Measurements from ENCODE around the gene TMEM50B. TPM values are rescaled to one million over a fixed set of nuclear protein-coding genes. Genes with fewer than 3 reads are reported as not detected.

TMEM50B gene
- total and polyA plus RNA-seq, 2 donors (not counting 1 experiment from before 2014, with no cell fraction given), result 28.4 to 60.8 TPM

- Histone ChIP-seq H2AFZ (ENCODE audit: low read length) (no peak overlapping the region), H3K4me2 (ENCODE audit: extremely low read depth, insufficient read depth, low read length) (no peak overlapping the region), H3K9ac (ENCODE audit: insufficient read depth, low read length) (no peak overlapping the region), H3K27ac (ENCODE audit: insufficient read depth, low read length) (no peak overlapping the region), H3K27me3 (ENCODE audit: control insufficient read depth, insufficient read depth, low read length) (no peaks in the 10 kb centered on the region), H3K79me2 (ENCODE audit: control insufficient read depth, insufficient read depth, low read length) (no peaks in the 10 kb centered on the region), H3K9me3 (ENCODE audit: control insufficient read depth, insufficient read depth, low read depth, low read length) (no peaks in the 10 kb centered on the region), H3K4me1 (ENCODE audit: control insufficient read depth, extremely low read depth, insufficient read depth, low read length) (no peaks in the 10 kb centered on the region), H3K4me3 (replicated peaks in 1 of 4; ENCODE audit: control extremely low read depth in 1 of 4, insufficient read depth in 1 of 4, low read depth in 3 of 4, low read length in 4 of 4) (no peak overlapping the region), H4K20me1 (ENCODE audit: control insufficient read depth, extremely low read depth, insufficient read depth, low read length) (no peaks in the 10 kb centered on the region), H3K36me3 (ENCODE audit: control insufficient read depth, insufficient read depth, low read length) (peaks cover 1% of the 10 kb centered on the region)
- TF ChIP-seq, protein P1, sequence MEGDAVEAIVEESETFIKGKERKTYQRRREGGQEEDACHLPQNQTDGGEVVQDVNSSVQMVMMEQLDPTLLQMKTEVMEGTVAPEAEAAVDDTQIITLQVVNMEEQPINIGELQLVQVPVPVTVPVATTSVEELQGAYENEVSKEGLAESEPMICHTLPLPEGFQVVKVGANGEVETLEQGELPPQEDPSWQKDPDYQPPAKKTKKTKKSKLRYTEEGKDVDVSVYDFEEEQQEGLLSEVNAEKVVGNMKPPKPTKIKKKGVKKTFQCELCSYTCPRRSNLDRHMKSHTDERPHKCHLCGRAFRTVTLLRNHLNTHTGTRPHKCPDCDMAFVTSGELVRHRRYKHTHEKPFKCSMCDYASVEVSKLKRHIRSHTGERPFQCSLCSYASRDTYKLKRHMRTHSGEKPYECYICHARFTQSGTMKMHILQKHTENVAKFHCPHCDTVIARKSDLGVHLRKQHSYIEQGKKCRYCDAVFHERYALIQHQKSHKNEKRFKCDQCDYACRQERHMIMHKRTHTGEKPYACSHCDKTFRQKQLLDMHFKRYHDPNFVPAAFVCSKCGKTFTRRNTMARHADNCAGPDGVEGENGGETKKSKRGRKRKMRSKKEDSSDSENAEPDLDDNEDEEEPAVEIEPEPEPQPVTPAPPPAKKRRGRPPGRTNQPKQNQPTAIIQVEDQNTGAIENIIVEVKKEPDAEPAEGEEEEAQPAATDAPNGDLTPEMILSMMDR (conservative IDR thresholded peaks at IDR 0.05 in 1 of 2, IDR thresholded peaks at IDR 0.05 in 1 of 2; ENCODE audit: low read depth in 1 of 2, low read length in 2 of 2), result no peak
- no peak for TF ChIP-seq EZH2 (IDR thresholded peaks at IDR 0.05; ENCODE audit: low read length, missing control alignments)
- no peak for DNase-seq (ENCODE audit: low read depth in 2 of 2)
Observed at GRCh38 chr21:33444499-33444898, 35.3 kb downstream of the TMEM50B start.

GRCh38 chr21:33443194-33443593 is 36.6 kb downstream of the TMEM50B start:
- no peak for TF ChIP-seq EZH2 (IDR thresholded peaks at IDR 0.05; ENCODE audit: low read length, missing control alignments)
- TF ChIP-seq, protein P1 (conservative IDR thresholded peaks at IDR 0.05 in 1 of 2, IDR thresholded peaks at IDR 0.05 in 1 of 2; ENCODE audit: low read depth in 1 of 2, low read length in 2 of 2), result no peak
- Histone ChIP-seq H4K20me1 (ENCODE audit: control insufficient read depth, extremely low read depth, insufficient read depth, low read length) (no peaks in the 10 kb centered on the region), H3K4me1 (ENCODE audit: control insufficient read depth, extremely low read depth, insufficient read depth, low read length) (no peaks in the 10 kb centered on the region), H3K9me3 (ENCODE audit: control insufficient read depth, insufficient read depth, low read depth, low read length) (no peaks in the 10 kb centered on the region), H3K9ac (ENCODE audit: insufficient read depth, low read length) (no peak overlapping the region), H3K27me3 (ENCODE audit: control insufficient read depth, insufficient read depth, low read length) (no peaks in the 10 kb centered on the region), H2AFZ (ENCODE audit: low read length) (no peak overlapping the region), H3K4me2 (ENCODE audit: extremely low read depth, insufficient read depth, low read length) (no peak overlapping the region), H3K27ac (ENCODE audit: insufficient read depth, low read length) (no peak overlapping the region), H3K36me3 (ENCODE audit: control insufficient read depth, insufficient read depth, low read length) (peaks cover 1% of the 10 kb centered on the region), H3K79me2 (ENCODE audit: control insufficient read depth, insufficient read depth, low read length) (no peaks in the 10 kb centered on the region), H3K4me3 (replicated peaks in 1 of 4; ENCODE audit: control extremely low read depth in 1 of 4, insufficient read depth in 1 of 4, low read depth in 3 of 4, low read length in 4 of 4) (no peak overlapping the region)
- DNase-seq (ENCODE audit: low read depth in 2 of 2), result no peak

DNA sequence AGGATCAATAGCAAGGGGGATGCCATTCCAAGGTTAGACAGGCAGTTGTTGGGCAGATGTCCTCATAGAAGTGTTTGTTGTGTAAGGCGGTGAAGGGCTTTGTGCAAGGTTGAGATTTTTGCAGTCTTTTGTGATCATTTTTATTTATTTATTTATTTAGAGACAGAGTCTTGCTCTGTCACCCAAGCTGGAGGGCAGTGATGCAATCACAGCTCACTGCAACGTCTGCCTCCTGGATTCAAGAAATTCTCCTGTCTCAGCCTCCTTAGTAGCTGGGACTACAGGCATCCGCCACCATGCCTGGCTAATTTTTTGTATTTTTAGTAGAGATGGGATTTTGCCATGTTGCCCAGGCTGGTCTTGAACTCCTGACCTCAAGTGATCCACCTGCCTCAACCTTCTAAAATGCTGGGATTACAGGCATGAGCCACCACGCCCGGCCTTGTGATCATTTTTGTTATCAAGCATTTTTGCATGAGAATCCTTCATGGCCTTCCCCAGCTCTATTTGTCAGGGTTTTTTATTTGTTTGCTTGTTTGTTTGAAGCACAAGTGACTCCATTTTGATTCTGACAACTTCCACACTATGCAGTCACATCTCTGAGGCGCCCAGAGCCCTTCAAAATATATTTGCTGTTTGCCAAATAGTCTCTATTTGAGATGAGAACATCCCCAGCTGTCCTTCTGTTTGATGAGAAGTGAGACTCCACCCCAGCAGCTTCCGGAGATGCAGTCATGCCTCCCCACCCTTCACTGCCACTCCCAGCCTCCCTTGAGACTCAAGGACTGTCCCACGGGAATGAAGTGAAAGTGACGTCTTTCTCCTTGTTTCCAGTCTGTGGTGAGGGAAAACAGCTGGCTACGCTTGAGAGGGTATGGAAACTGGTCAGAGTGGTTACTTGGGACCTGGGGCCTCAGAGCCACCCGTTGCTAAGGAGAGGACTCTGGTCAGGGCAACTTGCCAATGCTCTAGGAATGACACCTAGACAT is 38.0 kb downstream of the TMEM50B start:
- Histone ChIP-seq H3K4me2 (ENCODE audit: extremely low read depth, insufficient read depth, low read length) (no peak overlapping the region), H3K4me1 (ENCODE audit: control insufficient read depth, extremely low read depth, insufficient read depth, low read length) (no peaks in the 10 kb centered on the region), H2AFZ (ENCODE audit: low read length) (no peak overlapping the region), H3K79me2 (ENCODE audit: control insufficient read depth, insufficient read depth, low read length) (no peaks in the 10 kb centered on the region), H3K27ac (ENCODE audit: insufficient read depth, low read length) (peak overlapping the region; percentile 26), H3K27me3 (ENCODE audit: control insufficient read depth, insufficient read depth, low read length) (no peaks in the 10 kb centered on the region), H3K36me3 (ENCODE audit: control insufficient read depth, insufficient read depth, low read length) (peaks cover 2% of the 10 kb centered on the region), H3K4me3 (replicated peaks in 1 of 4; ENCODE audit: control extremely low read depth in 1 of 4, insufficient read depth in 1 of 4, low read depth in 3 of 4, low read length in 4 of 4) (no peak overlapping the region), H3K9ac (ENCODE audit: insufficient read depth, low read length) (no peak overlapping the region), H4K20me1 (ENCODE audit: control insufficient read depth, extremely low read depth, insufficient read depth, low read length) (no peaks in the 10 kb centered on the region), H3K9me3 (ENCODE audit: control insufficient read depth, insufficient read depth, low read depth, low read length) (no peaks in the 10 kb centered on the region)
- DNase-seq (ENCODE audit: low read depth in 2 of 2), result peak; percentile 74 to 94
- TF ChIP-seq, protein P1 (conservative IDR thresholded peaks at IDR 0.05 in 1 of 2, IDR thresholded peaks at IDR 0.05 in 1 of 2; ENCODE audit: low read depth in 1 of 2, low read length in 2 of 2), result no peak
- TF ChIP-seq EZH2 (IDR thresholded peaks at IDR 0.05; ENCODE audit: low read length, missing control alignments), result no peak

All from fibroblast of lung (primary cell).